ENCODE measurements around the gene TCF12. TPM values are rescaled to one million over a fixed set of nuclear protein-coding genes. Genes with fewer than 3 reads are reported as not detected.
"Not testable (repeated sequence)": the region's sequence is repeated elsewhere in the genome, so short reads cannot be mapped to it uniquely, and the experiment has no call there.

TCF12 gene
- total RNA-seq, 4 donors from 2014 or later, result 105 to 446 (median 180) TPM

DNA sequence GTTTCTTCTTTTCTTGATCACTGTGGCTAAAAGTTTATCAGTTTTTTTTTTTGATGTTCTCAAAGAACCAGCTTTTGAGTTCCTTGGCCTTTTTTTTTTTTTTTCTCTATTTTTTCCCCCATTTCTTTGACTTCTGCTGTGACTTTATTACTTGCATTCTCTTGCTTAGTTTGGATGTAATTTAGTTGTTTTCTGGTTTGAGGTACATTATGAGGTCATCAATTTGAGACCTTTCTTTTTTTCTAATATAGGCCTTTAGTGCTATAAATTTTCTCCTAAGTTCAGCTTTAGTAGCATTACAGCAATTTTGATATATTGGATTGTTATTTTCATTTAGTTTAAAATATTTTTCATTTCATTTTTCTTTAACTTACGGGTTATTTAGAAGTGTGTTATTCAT lies 35.3 kb downstream of the TCF12 start:
- H3K4me3 ChIP-seq, result no peak overlapping the region
- H3K36me3 ChIP-seq, result peaks cover 0 to 3% (median 0%) of the 10 kb centered on the region in 4 donors
- peaks cover 11 to 14% of the 10 kb centered on the region in 2 donors for H3K9me3 ChIP-seq
- H3K4me1 ChIP-seq, result peaks cover 0 to 18% (median 0%) of the 10 kb centered on the region in 4 donors
- WGBS, 2 donors (ENCODE audit: low coverage in 1 of 2), result 100% methylated on average over 1 of the region's 1 CpG
- H3K27me3 ChIP-seq, result no peaks in the 10 kb centered on the region
- no peak for TF ChIP-seq POLR2AphosphoS5 (IDR thresholded peaks at IDR 0.05)
- TF ChIP-seq, protein P1, sequence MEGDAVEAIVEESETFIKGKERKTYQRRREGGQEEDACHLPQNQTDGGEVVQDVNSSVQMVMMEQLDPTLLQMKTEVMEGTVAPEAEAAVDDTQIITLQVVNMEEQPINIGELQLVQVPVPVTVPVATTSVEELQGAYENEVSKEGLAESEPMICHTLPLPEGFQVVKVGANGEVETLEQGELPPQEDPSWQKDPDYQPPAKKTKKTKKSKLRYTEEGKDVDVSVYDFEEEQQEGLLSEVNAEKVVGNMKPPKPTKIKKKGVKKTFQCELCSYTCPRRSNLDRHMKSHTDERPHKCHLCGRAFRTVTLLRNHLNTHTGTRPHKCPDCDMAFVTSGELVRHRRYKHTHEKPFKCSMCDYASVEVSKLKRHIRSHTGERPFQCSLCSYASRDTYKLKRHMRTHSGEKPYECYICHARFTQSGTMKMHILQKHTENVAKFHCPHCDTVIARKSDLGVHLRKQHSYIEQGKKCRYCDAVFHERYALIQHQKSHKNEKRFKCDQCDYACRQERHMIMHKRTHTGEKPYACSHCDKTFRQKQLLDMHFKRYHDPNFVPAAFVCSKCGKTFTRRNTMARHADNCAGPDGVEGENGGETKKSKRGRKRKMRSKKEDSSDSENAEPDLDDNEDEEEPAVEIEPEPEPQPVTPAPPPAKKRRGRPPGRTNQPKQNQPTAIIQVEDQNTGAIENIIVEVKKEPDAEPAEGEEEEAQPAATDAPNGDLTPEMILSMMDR (IDR thresholded peaks at IDR 0.05), result no peak
- TF ChIP-seq EP300 (IDR thresholded peaks at IDR 0.05; ENCODE audit: low read depth), result no peak
- TF ChIP-seq POLR2A (IDR thresholded peaks at IDR 0.05), result no peak
- in situ Hi-C loops (cut with MboI; ENCODE audit: low pct_ligation_motif_present in 1 of 4, low pct_unique_long_range_greater_than_20kb in 1 of 4, low sequenced_read_pairs in 3 of 4), result no loop called here
- intact Hi-C loops (cut with DNase I; ENCODE audit: low total_unique reads), result no loop called here
- DNase-seq, result no peak
- H3K27ac ChIP-seq, result no peak overlapping the region

DNA sequence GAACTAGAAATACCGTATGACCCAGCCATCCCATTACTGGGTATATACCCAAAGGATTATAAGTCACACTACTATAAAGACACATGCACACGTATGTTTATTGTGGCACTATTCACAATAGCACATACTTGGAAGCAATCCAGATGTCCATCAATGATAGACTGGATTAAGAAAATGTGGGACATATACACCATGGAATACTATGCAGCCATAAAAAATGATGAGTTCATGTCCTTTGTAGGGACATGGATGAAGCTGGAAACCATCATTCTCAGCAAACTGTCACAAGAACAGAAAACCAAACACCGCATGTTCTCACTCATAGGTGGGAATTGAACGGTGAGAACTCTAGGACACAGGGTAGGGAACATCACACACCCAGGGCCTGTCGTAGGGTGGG lies 36.6 kb downstream of the TCF12 start:
- WGBS, 2 donors (ENCODE audit: low coverage in 1 of 2), result 99% methylated on average over 5 of the region's 5 CpGs; no CpG with 5 or more reads in 1 of the 2 donors
- H3K36me3 ChIP-seq, result not testable (repeated sequence)

DNA sequence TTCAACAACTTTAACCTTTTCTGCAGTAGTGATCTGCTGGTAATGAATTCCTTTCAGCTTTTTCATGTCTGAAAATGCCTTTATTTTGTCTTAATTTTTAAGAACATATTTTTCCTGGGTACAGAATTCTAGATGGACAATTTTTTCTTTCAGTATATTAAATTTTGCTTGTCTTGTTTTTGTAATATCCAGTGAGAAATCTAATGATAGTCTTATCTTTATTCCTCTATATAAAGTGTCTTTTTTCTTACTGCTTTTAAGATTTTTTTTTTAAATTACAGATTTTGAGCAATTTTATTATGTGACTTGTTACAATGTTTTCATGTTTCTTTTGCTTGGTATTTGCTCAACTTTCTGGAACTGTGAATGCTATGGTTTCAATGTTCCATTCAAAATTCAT lies 38.1 kb downstream of the TCF12 start:
- no peak for DNase-seq
- Histone ChIP-seq H3K36me3 (peaks cover 0 to 3% (median 0%) of the 10 kb centered on the region in 4 donors), H3K4me1 (peaks cover 0 to 10% (median 3%) of the 10 kb centered on the region in 4 donors), H3K4me3 (no peak overlapping the region), H3K9me3 (peaks cover 11 to 14% of the 10 kb centered on the region in 2 donors), H3K27me3 (no peaks in the 10 kb centered on the region), H3K27ac (no peak overlapping the region)
- in situ Hi-C loops (cut with MboI; ENCODE audit: low pct_ligation_motif_present in 1 of 4, low pct_unique_long_range_greater_than_20kb in 1 of 4, low sequenced_read_pairs in 3 of 4) (no loop called here), intact Hi-C loops (cut with DNase I; ENCODE audit: low total_unique reads) (no loop called here)
- TF ChIP-seq POLR2A (IDR thresholded peaks at IDR 0.05) (no peak), EP300 (IDR thresholded peaks at IDR 0.05; ENCODE audit: low read depth) (no peak), POLR2AphosphoS5 (IDR thresholded peaks at IDR 0.05) (no peak)
- TF ChIP-seq, protein P1 (IDR thresholded peaks at IDR 0.05), result no peak

More for the DNA sequence above, 36.6 kb downstream of the TCF12 start:
- Histone ChIP-seq H3K9me3 (peaks cover 11 to 14% of the 10 kb centered on the region in 2 donors), H3K4me1 (peaks cover 0 to 10% (median 3%) of the 10 kb centered on the region in 4 donors)
- DNase-seq; H3K4me3 ChIP-seq; intact Hi-C loops (cut with DNase I; ENCODE audit: low total_unique reads); H3K27me3 ChIP-seq; H3K27ac ChIP-seq; in situ Hi-C loops (cut with MboI; ENCODE audit: low pct_ligation_motif_present in 1 of 4, low pct_unique_long_range_greater_than_20kb in 1 of 4, low sequenced_read_pairs in 3 of 4): not testable (repeated sequence)

DNA sequence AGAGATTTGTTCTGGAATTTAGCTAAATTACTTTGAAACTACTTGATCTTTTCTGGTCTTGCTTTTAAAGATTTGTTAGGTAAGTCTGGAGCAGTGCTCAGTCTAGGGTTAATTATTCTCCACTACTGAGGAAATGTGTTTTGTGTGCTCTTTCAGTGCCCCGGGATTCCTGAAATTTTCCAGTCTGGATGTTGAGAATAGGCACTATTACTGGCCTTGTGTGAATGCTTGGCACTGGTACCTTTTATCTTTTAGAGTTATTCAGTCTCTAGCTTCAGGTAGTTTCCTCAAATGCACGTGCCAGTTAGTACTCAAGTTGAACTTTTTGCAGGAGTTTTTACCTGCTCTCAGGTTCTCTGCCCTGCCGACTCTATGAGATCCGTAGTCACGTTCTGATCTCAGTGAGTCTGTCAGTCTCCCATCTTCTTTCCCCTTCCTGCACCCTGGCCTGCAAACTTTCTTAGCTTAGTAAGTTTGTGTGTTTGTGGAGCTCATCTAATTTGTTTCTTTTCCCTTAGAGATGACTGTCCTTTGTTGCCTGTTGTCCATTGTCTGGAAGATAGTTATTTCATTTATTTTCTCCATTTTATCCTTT lies 39.5 kb downstream of the TCF12 start:
- H3K4me3 ChIP-seq, result no peak overlapping the region
- DNase-seq, result no peak
- in situ Hi-C loops (cut with MboI; ENCODE audit: low pct_ligation_motif_present in 1 of 4, low pct_unique_long_range_greater_than_20kb in 1 of 4, low sequenced_read_pairs in 3 of 4) (no loop called here), intact Hi-C loops (cut with DNase I; ENCODE audit: low total_unique reads) (no loop called here)
- H3K36me3 ChIP-seq, result peaks cover 0 to 3% (median 0%) of the 10 kb centered on the region in 4 donors
- peaks cover 11 to 14% of the 10 kb centered on the region in 2 donors for H3K9me3 ChIP-seq
- peaks cover 0 to 13% (median 3%) of the 10 kb centered on the region in 4 donors for H3K4me1 ChIP-seq
- H3K27me3 ChIP-seq, result no peaks in the 10 kb centered on the region
- TF ChIP-seq, protein P1 (IDR thresholded peaks at IDR 0.05), result no peak
- TF ChIP-seq POLR2AphosphoS5 (IDR thresholded peaks at IDR 0.05) (no peak), POLR2A (IDR thresholded peaks at IDR 0.05) (no peak), EP300 (IDR thresholded peaks at IDR 0.05; ENCODE audit: low read depth) (no peak)
- H3K27ac ChIP-seq, result no peak overlapping the region
- 77 to 79% methylated on average over 5 of the region's 5 CpGs for WGBS, 2 donors (ENCODE audit: low coverage in 1 of 2)

DNA sequence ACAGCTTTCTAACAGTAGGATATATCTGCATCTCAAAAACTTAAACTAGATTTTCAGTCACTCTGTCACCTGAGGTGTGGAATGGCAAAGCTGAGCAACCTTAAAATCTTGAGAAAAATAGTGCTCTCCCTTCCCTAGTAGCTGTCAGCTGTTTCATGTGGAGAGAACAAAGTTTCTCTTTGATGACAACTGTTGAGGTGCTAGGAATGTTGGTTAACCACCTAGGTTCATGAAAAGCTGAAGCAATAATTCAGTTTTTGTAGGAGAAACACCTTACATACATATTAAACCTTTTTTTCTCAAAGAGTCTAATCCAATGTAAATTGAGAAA lies 40.8 kb downstream of the TCF12 start:
- Histone ChIP-seq H3K9me3 (peaks cover 11 to 14% of the 10 kb centered on the region in 2 donors), H3K4me3 (no peak overlapping the region), H3K36me3 (peaks cover 0 to 3% (median 0%) of the 10 kb centered on the region in 4 donors), H3K27me3 (no peaks in the 10 kb centered on the region), H3K4me1 (peaks cover 0 to 25% (median 5%) of the 10 kb centered on the region in 4 donors), H3K27ac (no peak overlapping the region)
- TF ChIP-seq, protein P1 (IDR thresholded peaks at IDR 0.05), result no peak
- TF ChIP-seq POLR2A (IDR thresholded peaks at IDR 0.05), result no peak
- TF ChIP-seq EP300 (IDR thresholded peaks at IDR 0.05; ENCODE audit: low read depth), result no peak
- TF ChIP-seq POLR2AphosphoS5 (IDR thresholded peaks at IDR 0.05), result no peak
- intact Hi-C loops (cut with DNase I; ENCODE audit: low total_unique reads), result no loop called here
- in situ Hi-C loops (cut with MboI; ENCODE audit: low pct_ligation_motif_present in 1 of 4, low pct_unique_long_range_greater_than_20kb in 1 of 4, low sequenced_read_pairs in 3 of 4), result no loop called here
- no peak for DNase-seq

All from transverse colon (tissue), 4 donors.